Measurements from ENCODE around the gene TRIM47. TPM values are rescaled to one million over a fixed set of nuclear protein-coding genes. Genes with fewer than 3 reads are reported as not detected.

Gene TRIM47
- total and polyA plus RNA-seq, 2 of the 13 experiments (the other 11 are each of a cell fraction or from before 2014, with no cell fraction given), result 33.5 to 82.0 TPM

- no peak for TF ChIP-seq ZNF569 (CRISPR knock-in tag; IDR thresholded peaks at IDR 0.05; ENCODE audit: borderline replicate concordance)
- 0 out of 2 replicates have a peak, but pooled peaks have one; percentile 72 for TF ChIP-seq MZF1 (CRISPR knock-in tag; IDR thresholded peaks at IDR 0.05; ENCODE audit: borderline replicate concordance)
- peak; percentile 78 for TF ChIP-seq GATAD2A (CRISPR knock-in tag; IDR thresholded peaks at IDR 0.05)
- TF ChIP-seq ZNF772 (CRISPR knock-in tag; IDR thresholded peaks at IDR 0.05), result peak; percentile 61; the same call in 1 of the 2 replicates
- TF ChIP-seq ZNF20 (CRISPR knock-in tag; IDR thresholded peaks at IDR 0.05), result no peak
- TF ChIP-seq POLR2A (IDR thresholded peaks at IDR 0.05; ENCODE audit: insufficient read depth in 1 of 2, low read depth in 2 of 2, low read length in 2 of 2), result peak in 1 of 2 experiments; percentile 67; a peak in 2 of 4 replicates
- TF ChIP-seq EP300 (IDR thresholded peaks at IDR 0.05; ENCODE audit: low read depth in 2 of 2, low read length in 2 of 2), result peak in 1 of 2 experiments; percentile 31; a peak in 1 of 4 replicates
- 0 out of 2 replicates have a peak, but pooled peaks have one; percentile 36 for TF ChIP-seq EP300 (CRISPR knock-in tag; IDR thresholded peaks at IDR 0.05; ENCODE audit: borderline replicate concordance)
- TF ChIP-seq NPAS2 (CRISPR knock-in tag; IDR thresholded peaks at IDR 0.05; ENCODE audit: borderline replicate concordance), result no peak
- no peak for TF ChIP-seq MED13 (CRISPR knock-in tag; IDR thresholded peaks at IDR 0.05)
- TF ChIP-seq ZUFSP (CRISPR knock-in tag; IDR thresholded peaks at IDR 0.05; ENCODE audit: borderline replicate concordance), result no peak
- TF ChIP-seq ZSCAN30 (CRISPR knock-in tag; IDR thresholded peaks at IDR 0.05), result no peak
- TF ChIP-seq ZNF597 (CRISPR knock-in tag; IDR thresholded peaks at IDR 0.05), result no peak
- TF ChIP-seq ZNF407 (CRISPR knock-in tag; IDR thresholded peaks at IDR 0.05; ENCODE audit: not compliant biosample characterization), result peak; percentile 32
- TF ChIP-seq ZSCAN21 (CRISPR knock-in tag; IDR thresholded peaks at IDR 0.05; ENCODE audit: borderline replicate concordance), result no peak
- no peak for TF ChIP-seq ZNF33B (CRISPR knock-in tag; IDR thresholded peaks at IDR 0.05)
- no peak for TF ChIP-seq LBX2 (CRISPR knock-in tag; IDR thresholded peaks at IDR 0.05; ENCODE audit: borderline replicate concordance)
These were observed 33.2 kb downstream of the TRIM47 start (continued) for GRCh38 chr17:75845058-75845711.

Measured in HepG2 (cell line).